K562 (cell line): ENCODE results near the gene NXT1. TPM values are rescaled to one million over a fixed set of nuclear protein-coding genes. Genes with fewer than 3 reads are reported as not detected.

ENCODE experiments used
- CBX3 ChIP-seq, 2 experiments: IDR thresholded peaks; 1 replicate in 1 of 2; 2 replicates in 1 of 2; pipeline ENCODE4 v1.6.1; 2012; ENCODE audit warnings: inconsistent platforms in 2 of 2, low read length in 2 of 2, borderline replicate concordance in 1 of 2, control low read depth in 1 of 2
- CEBPB ChIP-seq: fragments of 450-650 bp; IDR thresholded peaks from 2 replicates; pipeline ENCODE4 v1.6.1; 2016; ENCODE audit warnings: missing genetic modification characterization, missing compliant biosample characterization
- COPS2 ChIP-seq: fragments of 450-650 bp; conservative IDR thresholded peaks from 2 replicates; pipeline ENCODE4 v1.6.1; 2016; ENCODE audit warnings: mild to moderate bottlenecking, moderate library complexity
- GTF2F1 ChIP-seq: IDR thresholded peaks from 2 replicates; pipeline ENCODE4 v1.6.1; 2011; ENCODE audit warnings: low read depth, low read length, improper control_type of control experiment
- HOXB6 ChIP-seq: fragments of 250-450 bp; sonication (Bioruptor Pico); IDR thresholded peaks from 2 replicates; pipeline ENCODE4 v1.5.1; 2022; ENCODE audit warnings: mild to moderate bottlenecking, borderline replicate concordance
- JUND ChIP-seq, 2 experiments: IDR thresholded peaks; 2 replicates in 1 of 2; 3 replicates in 1 of 2; pipeline ENCODE4 v1.6.1; 2011; ENCODE audit warnings: borderline replicate concordance in 2 of 2, low read depth in 2 of 2, low read length in 2 of 2, improper control_type of control experiment in 1 of 2, missing biosample characterization in 1 of 2, missing genetic modification characterization in 1 of 2, missing genetic modification reagents in 1 of 2
- MCM2 ChIP-seq: fragments of 450-650 bp; IDR thresholded peaks from 2 replicates; pipeline ENCODE4 v1.6.1; 2017; ENCODE audit warnings: low read depth, mild to moderate bottlenecking
- NCOR1 ChIP-seq: fragments of 450-650 bp; IDR thresholded peaks from 2 replicates; pipeline ENCODE4 v1.6.1; 2016; ENCODE audit warnings: mild to moderate bottlenecking, moderate library complexity
- PCBP1 ChIP-seq: fragments of 200-400 bp; formaldehyde crosslinking; IDR thresholded peaks from 2 replicates; pipeline ENCODE4 v1.6.1; 2018; ENCODE audit warnings: mild to moderate bottlenecking, low read depth, low read length; ENCODE audit not compliant: poor library complexity, severe bottlenecking
- POLR3A ChIP-seq: IDR thresholded peaks from 2 replicates; pipeline ENCODE4 v1.6.1; 2011; ENCODE audit warnings: borderline replicate concordance, mild to moderate bottlenecking, moderate library complexity; ENCODE audit not compliant: insufficient read length, insufficient read depth; ENCODE audit errors: extremely low read depth
- RFX1 ChIP-seq: fragments of 450-650 bp; IDR thresholded peaks from 2 replicates; pipeline ENCODE4 v1.6.1; 2016; ENCODE audit warnings: mild to moderate bottlenecking, moderate library complexity
- TAF1 ChIP-seq: IDR thresholded peaks from 2 replicates; pipeline ENCODE4 v1.6.1; 2011; ENCODE audit warnings: mild to moderate bottlenecking, low read length, moderate library complexity; ENCODE audit not compliant: insufficient read depth, control insufficient read depth, severe bottlenecking; ENCODE audit errors: extremely low read depth
- ZNF282 ChIP-seq: sonication (generic); formaldehyde crosslinking; IDR thresholded peaks from 2 replicates; pipeline ENCODE4 v1.8.1; 2023; ENCODE audit warnings: missing genetic modification reagents
- ZNF354B ChIP-seq: fragments of 250-450 bp; sonication (Bioruptor Pico); IDR thresholded peaks from 2 replicates; pipeline ENCODE4 v1.4.0; 2020
- polyA plus RNA-seq, 8 experiments: library from polyadenylated mRNA; depleted of rRNA in 4 of 8; stranded (reverse) in 5 of 8; unstranded in 3 of 8; fragments of >200 nt; fragmentation: Nextera tagmentation in 2 of 8; fragmentation: Illumina TruSeq in 1 of 8; extraction: Ambion mirVana in 2 of 8; extraction: Trizol in 1 of 8; gene quantifications; 2 replicates each; pipeline versions ENCODE4 v1.2.1 to v1.2.3, GENCODE V29; 2011 to 2014; ENCODE audit warnings: inconsistent platforms in 1 of 8, missing spikeins in 1 of 8
- total RNA-seq, 7 experiments: library from RNA; depleted of rRNA in 6 of 7; stranded (reverse); fragments of >200 nt in 6 of 7; fragmentation: Illumina TruSeq in 2 of 7; extraction: Trizol in 2 of 7; gene quantifications; 2 replicates each; pipeline versions ENCODE4 v1.2.1 to v1.2.3, GENCODE V29; 2011 to 2021; ENCODE audit warnings: low replicate concordance in 1 of 7
- TF ChIP-seq, protein P1 (sequence below): fragments of 450-650 bp; IDR thresholded peaks from 2 replicates; pipeline ENCODE4 v1.6.1; 2017; ENCODE audit warnings: antibody characterized with exemption, mild to moderate bottlenecking
- TF ChIP-seq, protein P2 (sequence below): fragments of 250-450 bp; sonication (Bioruptor Pico); IDR thresholded peaks from 2 replicates; pipeline ENCODE4 v1.8.0; 2021; ENCODE audit warnings: moderate library complexity, mild to moderate bottlenecking, inconsistent platforms

Gene NXT1
- total and polyA plus RNA-seq, 9 of the 15 experiments (the other 6 are each of a cell fraction or from before 2014, with no cell fraction given): 7.7 to 50.9 (median 35.6) TPM

DNA sequence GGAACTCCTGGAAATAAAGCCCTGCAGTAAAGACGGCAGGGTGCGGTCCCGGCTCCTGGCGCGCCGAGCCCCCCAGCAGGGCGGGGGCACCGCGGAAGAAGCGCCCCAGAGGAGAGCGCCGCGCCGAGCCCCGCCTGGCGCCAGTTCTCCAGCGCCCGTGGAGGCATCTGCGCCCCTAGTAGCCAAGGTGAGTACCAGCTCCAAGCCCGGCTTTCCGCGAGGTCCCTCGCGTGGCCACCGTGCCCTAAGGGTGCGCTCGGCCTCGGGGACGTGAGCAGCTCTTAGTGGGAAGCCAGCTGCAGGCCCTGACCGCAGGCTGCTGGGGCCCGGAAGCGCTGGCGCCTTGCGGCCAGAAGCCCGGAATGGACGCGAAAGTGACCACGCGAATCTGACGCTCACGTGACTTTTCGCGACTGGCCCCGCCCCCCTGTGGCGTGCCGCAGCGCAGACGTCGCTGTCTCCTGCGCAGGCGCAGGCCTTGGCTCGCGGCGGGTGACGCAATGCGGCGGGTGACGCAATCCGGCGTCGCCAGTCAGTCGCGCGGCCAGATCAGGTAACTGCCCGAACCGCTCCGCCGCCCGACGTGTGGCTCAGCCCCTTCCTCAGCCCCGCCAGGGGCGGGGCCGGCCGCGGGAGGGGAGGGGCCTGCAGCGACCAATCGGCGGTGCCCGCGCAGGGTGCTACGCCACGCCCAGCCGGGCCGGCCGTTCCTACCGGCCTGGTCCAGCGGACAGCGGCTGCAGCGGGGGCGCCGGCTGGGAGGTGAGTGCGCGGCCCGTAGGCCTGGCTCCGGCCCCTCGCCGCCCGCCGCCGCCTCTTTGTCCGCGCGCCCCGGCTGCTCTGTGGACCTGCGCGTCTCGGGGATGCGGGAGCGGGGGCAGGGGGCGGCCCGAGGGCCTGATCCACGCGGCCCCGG, 11.1 kb downstream of the NXT1 start, which contains the start of gene GZF1 (continued):
- TF ChIP-seq JUND (IDR thresholded peaks at IDR 0.05; ENCODE audit: borderline replicate concordance, low read depth, low read length) (peak; percentile 94), JUND (tag; IDR thresholded peaks at IDR 0.05; ENCODE audit: borderline replicate concordance, low read depth, low read length) (peak; percentile 84; the same call in 1 of the 3 replicates), HOXB6 (CRISPR knock-in tag) (no peak), PCBP1 (no peak), RFX1 (no peak), TAF1 (peak; percentile 68), NCOR1 (peak; percentile 66), MCM2 (no peak), ZNF282 (no peak), GTF2F1 (no peak), COPS2 (no peak), CEBPB (peak; percentile 100), ZNF354B (CRISPR knock-in tag) (no peak), POLR3A (no peak), CBX3 (IDR thresholded peaks at IDR 0.05; ENCODE audit: borderline replicate concordance in 1 of 2, low read length in 2 of 2) (no peak)
- TF ChIP-seq, protein P1, sequence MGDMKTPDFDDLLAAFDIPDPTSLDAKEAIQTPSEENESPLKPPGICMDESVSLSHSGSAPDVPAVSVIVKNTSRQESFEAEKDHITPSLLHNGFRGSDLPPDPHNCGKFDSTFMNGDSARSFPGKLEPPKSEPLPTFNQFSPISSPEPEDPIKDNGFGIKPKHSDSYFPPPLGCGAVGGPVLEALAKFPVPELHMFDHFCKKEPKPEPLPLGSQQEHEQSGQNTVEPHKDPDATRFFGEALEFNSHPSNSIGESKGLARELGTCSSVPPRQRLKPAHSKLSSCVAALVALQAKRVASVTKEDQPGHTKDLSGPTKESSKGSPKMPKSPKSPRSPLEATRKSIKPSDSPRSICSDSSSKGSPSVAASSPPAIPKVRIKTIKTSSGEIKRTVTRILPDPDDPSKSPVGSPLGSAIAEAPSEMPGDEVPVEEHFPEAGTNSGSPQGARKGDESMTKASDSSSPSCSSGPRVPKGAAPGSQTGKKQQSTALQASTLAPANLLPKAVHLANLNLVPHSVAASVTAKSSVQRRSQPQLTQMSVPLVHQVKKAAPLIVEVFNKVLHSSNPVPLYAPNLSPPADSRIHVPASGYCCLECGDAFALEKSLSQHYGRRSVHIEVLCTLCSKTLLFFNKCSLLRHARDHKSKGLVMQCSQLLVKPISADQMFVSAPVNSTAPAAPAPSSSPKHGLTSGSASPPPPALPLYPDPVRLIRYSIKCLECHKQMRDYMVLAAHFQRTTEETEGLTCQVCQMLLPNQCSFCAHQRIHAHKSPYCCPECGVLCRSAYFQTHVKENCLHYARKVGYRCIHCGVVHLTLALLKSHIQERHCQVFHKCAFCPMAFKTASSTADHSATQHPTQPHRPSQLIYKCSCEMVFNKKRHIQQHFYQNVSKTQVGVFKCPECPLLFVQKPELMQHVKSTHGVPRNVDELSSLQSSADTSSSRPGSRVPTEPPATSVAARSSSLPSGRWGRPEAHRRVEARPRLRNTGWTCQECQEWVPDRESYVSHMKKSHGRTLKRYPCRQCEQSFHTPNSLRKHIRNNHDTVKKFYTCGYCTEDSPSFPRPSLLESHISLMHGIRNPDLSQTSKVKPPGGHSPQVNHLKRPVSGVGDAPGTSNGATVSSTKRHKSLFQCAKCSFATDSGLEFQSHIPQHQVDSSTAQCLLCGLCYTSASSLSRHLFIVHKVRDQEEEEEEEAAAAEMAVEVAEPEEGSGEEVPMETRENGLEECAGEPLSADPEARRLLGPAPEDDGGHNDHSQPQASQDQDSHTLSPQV: peak; percentile 43; the same call in 1 of the 2 replicates
- TF ChIP-seq, protein P2, sequence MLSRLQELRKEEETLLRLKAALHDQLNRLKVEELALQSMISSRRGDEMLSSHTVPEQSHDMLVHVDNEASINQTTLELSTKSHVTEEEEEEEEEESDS (CRISPR knock-in tag): no peak
